NOMO-1 treated with dmso at 0.1 percent for 144 hours (cell line): ENCODE results near the gene PRDM11.
A peak's percentile ranks its signal among the peaks of the same experiment; 100 is the strongest.

ENCODE experiments used
- DNase-seq: peaks from one replicate; lab custom pipeline; 2025; ENCODE audit not compliant: unreplicated experiment; lab: John Stamatoyannopoulos, UW

Gene PRDM11

GRCh38 chr11:45141631-45142030 lies 4.8 kb upstream of the PRDM11 start:
- DNase-seq: no peak

GRCh38 chr11:45142241-45143055 lies 4.0 kb upstream of the PRDM11 start:
- DNase-seq: no peak

GRCh38 chr11:45143494-45143893 lies 2.9 kb upstream of the PRDM11 start:
- no peak for DNase-seq

GRCh38 chr11:45144126-45145082 lies 2.0 kb upstream of the PRDM11 start:
- DNase-seq: no peak

GRCh38 chr11:45145083-45145378 lies 1.4 kb upstream of the PRDM11 start:
- no peak for DNase-seq

- no peak for DNase-seq
These were observed 914 bp upstream of the PRDM11 start for GRCh38 chr11:45145379-45146071.

- DNase-seq: peak; percentile 91
These were observed 734 bp downstream of the PRDM11 start for GRCh38 chr11:45147017-45147728.

- DNase-seq: no peak
These were observed 1.6 kb downstream of the PRDM11 start for GRCh38 chr11:45147891-45148675.

- no peak for DNase-seq
These were observed 3.1 kb downstream of the PRDM11 start for GRCh38 chr11:45149483-45150056.

- no peak for DNase-seq
These were observed 3.9 kb downstream of the PRDM11 start for GRCh38 chr11:45150301-45150700.

GRCh38 chr11:45150943-45151342 lies 4.5 kb downstream of the PRDM11 start:
- DNase-seq: no peak

- no peak for DNase-seq
These were observed 5.0 kb downstream of the PRDM11 start for GRCh38 chr11:45151362-45151982.

GRCh38 chr11:45152740-45153595 lies 6.5 kb downstream of the PRDM11 start:
- DNase-seq: no peak

- no peak for DNase-seq
These were observed 7.8 kb downstream of the PRDM11 start for GRCh38 chr11:45154276-45154675.

- no peak for DNase-seq
These were observed 8.7 kb downstream of the PRDM11 start for GRCh38 chr11:45155058-45155551.

GRCh38 chr11:45155627-45156180 lies 9.3 kb downstream of the PRDM11 start:
- DNase-seq: no peak

- no peak for DNase-seq
These were observed 9.8 kb downstream of the PRDM11 start for GRCh38 chr11:45156201-45156600.

- no peak for DNase-seq
These were observed 10.3 kb downstream of the PRDM11 start for GRCh38 chr11:45156741-45157140.
